Measurements from ENCODE around the gene DNPH1. TPM values are rescaled to one million over a fixed set of nuclear protein-coding genes. Genes with fewer than 3 reads are reported as not detected.

DNPH1 gene
- total and polyA plus RNA-seq, 10 of the 15 experiments (the other 5 are each of a cell fraction or from before 2014, with no cell fraction given): 7.0 to 136 (median 67.7) TPM

Other genes with a start within 250 kb of the DNPH1 start
Only the 7 nearest of the 17 such genes appear.
- gene PTK7, start 153.2 kb downstream of the DNPH1 start, total RNA-seq (2014; rRNA removed): 3.3 and 4.1 TPM in 2 replicates
- gene PTK7, start 153.2 kb downstream of the DNPH1 start, total RNA-seq (2014; rRNA removed; fragmentation: Illumina TruSeq; extraction: Trizol): 2.1 and 2.7 TPM in 2 replicates
- 6.2 TPM in 2 replicates for gene PTK7, start 153.2 kb downstream of the DNPH1 start, total RNA-seq (2021)
- 10.7 and 14.4 TPM in 2 replicates for gene PTK7, start 153.2 kb downstream of the DNPH1 start, polyA plus RNA-seq (2011; rRNA removed)
- gene PTK7, start 153.2 kb downstream of the DNPH1 start, polyA plus RNA-seq (2014; fragmentation: Illumina TruSeq; extraction: Trizol): 2.4 TPM in 2 replicates
- gene PTK7, start 153.2 kb downstream of the DNPH1 start, polyA plus RNA-seq (2014; fragmentation: Nextera tagmentation; extraction: Ambion mirVana): under 1 TPM in 1 of 2 experiments, not detected in 1; 0.18 TPM
- 5.4 and 6.4 TPM in 2 replicates for gene PTK7, start 153.2 kb downstream of the DNPH1 start, polyA plus RNA-seq (2014; rRNA removed)
- gene PTK7, start 153.2 kb downstream of the DNPH1 start, polyA plus RNA-seq (2016; fragmentation: Nextera tagmentation; extraction: Ambion mirVana): 1 to 10 TPM; 3.2 to 5.0 TPM
- 30.5 and 37.3 TPM in 2 replicates for gene SRF, start 58.2 kb downstream of the DNPH1 start, total RNA-seq (2014; rRNA removed)
- 19.8 and 22.9 TPM in 2 replicates for gene SRF, start 58.2 kb downstream of the DNPH1 start, total RNA-seq (2014; rRNA removed; fragmentation: Illumina TruSeq; extraction: Trizol)
- 53.4 and 56.3 TPM in 2 replicates for gene SRF, start 58.2 kb downstream of the DNPH1 start, total RNA-seq (2021)
- gene SRF, start 58.2 kb downstream of the DNPH1 start, polyA plus RNA-seq (2011; rRNA removed): 21.9 and 41.4 TPM in 2 replicates
- 26.8 and 33.5 TPM in 2 replicates for gene SRF, start 58.2 kb downstream of the DNPH1 start, polyA plus RNA-seq (2014; fragmentation: Illumina TruSeq; extraction: Trizol)
- gene SRF, start 58.2 kb downstream of the DNPH1 start, polyA plus RNA-seq (2014; fragmentation: Nextera tagmentation; extraction: Ambion mirVana): 1 to 10 TPM; 4.1 to 8.3 TPM
- gene SRF, start 58.2 kb downstream of the DNPH1 start, polyA plus RNA-seq (2014; rRNA removed): 48.1 and 54.3 TPM in 2 replicates
- gene SRF, start 58.2 kb downstream of the DNPH1 start, polyA plus RNA-seq (2016; fragmentation: Nextera tagmentation; extraction: Ambion mirVana): 1 to 10 TPM; 2.3 to 4.4 TPM
- 22.1 and 27.2 TPM in 2 replicates for gene CUL9, start 47.3 kb downstream of the DNPH1 start, total RNA-seq (2014; rRNA removed)
- 14.2 and 16.4 TPM in 2 replicates for gene CUL9, start 47.3 kb downstream of the DNPH1 start, total RNA-seq (2014; rRNA removed; fragmentation: Illumina TruSeq; extraction: Trizol)
- gene CUL9, start 47.3 kb downstream of the DNPH1 start, total RNA-seq (2021): 36.0 and 42.7 TPM in 2 replicates
- gene CUL9, start 47.3 kb downstream of the DNPH1 start, polyA plus RNA-seq (2011; rRNA removed): 11.0 and 16.2 TPM in 2 replicates
- gene CUL9, start 47.3 kb downstream of the DNPH1 start, polyA plus RNA-seq (2014; fragmentation: Illumina TruSeq; extraction: Trizol): 12.7 and 16.5 TPM in 2 replicates
- 1 to 10 TPM; 1.2 to 3.9 TPM for gene CUL9, start 47.3 kb downstream of the DNPH1 start, polyA plus RNA-seq (2014; fragmentation: Nextera tagmentation; extraction: Ambion mirVana)
- 46.7 and 48.3 TPM in 2 replicates for gene CUL9, start 47.3 kb downstream of the DNPH1 start, polyA plus RNA-seq (2014; rRNA removed)
- gene CUL9, start 47.3 kb downstream of the DNPH1 start, polyA plus RNA-seq (2016; fragmentation: Nextera tagmentation; extraction: Ambion mirVana): 10 to 100 TPM; 17.8 to 19.7 TPM
- gene TTBK1, start 14.0 kb upstream of the DNPH1 start, total RNA-seq (2014; rRNA removed): under 0.01 TPM in 1 of 2 replicates, not detected in the other
- not detected in 2 replicates for gene TTBK1, start 14.0 kb upstream of the DNPH1 start, total RNA-seq (2014; rRNA removed; fragmentation: Illumina TruSeq; extraction: Trizol)
- gene TTBK1, start 14.0 kb upstream of the DNPH1 start, total RNA-seq (2021): not detected in 2 replicates
- gene TTBK1, start 14.0 kb upstream of the DNPH1 start, polyA plus RNA-seq (2011; rRNA removed): 0.09 and 0.27 TPM in 2 replicates
- gene TTBK1, start 14.0 kb upstream of the DNPH1 start, polyA plus RNA-seq (2014; fragmentation: Illumina TruSeq; extraction: Trizol): not detected in 2 replicates
- not detected for gene TTBK1, start 14.0 kb upstream of the DNPH1 start, polyA plus RNA-seq (2014; fragmentation: Nextera tagmentation; extraction: Ambion mirVana)
- 0.05 and 0.06 TPM in 2 replicates for gene TTBK1, start 14.0 kb upstream of the DNPH1 start, polyA plus RNA-seq (2014; rRNA removed)
- not detected for gene TTBK1, start 14.0 kb upstream of the DNPH1 start, polyA plus RNA-seq (2016; fragmentation: Nextera tagmentation; extraction: Ambion mirVana)
- not detected in 2 replicates for gene SLC22A7, start 68.8 kb upstream of the DNPH1 start, total RNA-seq (2014; rRNA removed)
- not detected in 2 replicates for gene SLC22A7, start 68.8 kb upstream of the DNPH1 start, total RNA-seq (2014; rRNA removed; fragmentation: Illumina TruSeq; extraction: Trizol)
- gene SLC22A7, start 68.8 kb upstream of the DNPH1 start, total RNA-seq (2021): 0.31 TPM in 1 of 2 replicates, not detected in the other
- gene SLC22A7, start 68.8 kb upstream of the DNPH1 start, polyA plus RNA-seq (2011; rRNA removed): not detected in 2 replicates
- not detected in 2 replicates for gene SLC22A7, start 68.8 kb upstream of the DNPH1 start, polyA plus RNA-seq (2014; fragmentation: Illumina TruSeq; extraction: Trizol)
- not detected for gene SLC22A7, start 68.8 kb upstream of the DNPH1 start, polyA plus RNA-seq (2014; fragmentation: Nextera tagmentation; extraction: Ambion mirVana)
- gene SLC22A7, start 68.8 kb upstream of the DNPH1 start, polyA plus RNA-seq (2014; rRNA removed): not detected in 2 replicates
- under 1 TPM in 1 of 2 experiments, not detected in 1; 0.08 TPM for gene SLC22A7, start 68.8 kb upstream of the DNPH1 start, polyA plus RNA-seq (2016; fragmentation: Nextera tagmentation; extraction: Ambion mirVana)
- 1.6 and 2.5 TPM in 2 replicates for gene CRIP3, start 79.3 kb upstream of the DNPH1 start, total RNA-seq (2014; rRNA removed)
- gene CRIP3, start 79.3 kb upstream of the DNPH1 start, total RNA-seq (2014; rRNA removed; fragmentation: Illumina TruSeq; extraction: Trizol): 1.7 and 1.8 TPM in 2 replicates
- 1.6 and 2.2 TPM in 2 replicates for gene CRIP3, start 79.3 kb upstream of the DNPH1 start, total RNA-seq (2021)
- gene CRIP3, start 79.3 kb upstream of the DNPH1 start, polyA plus RNA-seq (2011; rRNA removed): 6.4 and 9.2 TPM in 2 replicates
- 1.8 and 2.8 TPM in 2 replicates for gene CRIP3, start 79.3 kb upstream of the DNPH1 start, polyA plus RNA-seq (2014; fragmentation: Illumina TruSeq; extraction: Trizol)
- 1 to 10 TPM; 1.7 to 2.3 TPM for gene CRIP3, start 79.3 kb upstream of the DNPH1 start, polyA plus RNA-seq (2014; fragmentation: Nextera tagmentation; extraction: Ambion mirVana)
- 2.6 and 3.8 TPM in 2 replicates for gene CRIP3, start 79.3 kb upstream of the DNPH1 start, polyA plus RNA-seq (2014; rRNA removed)
- gene CRIP3, start 79.3 kb upstream of the DNPH1 start, polyA plus RNA-seq (2016; fragmentation: Nextera tagmentation; extraction: Ambion mirVana): 1 to 10 TPM; 1.5 to 1.8 TPM
- 15.1 and 16.1 TPM in 2 replicates for gene ZNF318, start 140.2 kb upstream of the DNPH1 start, total RNA-seq (2014; rRNA removed)
- gene ZNF318, start 140.2 kb upstream of the DNPH1 start, total RNA-seq (2014; rRNA removed; fragmentation: Illumina TruSeq; extraction: Trizol): 12.3 and 13.0 TPM in 2 replicates
- gene ZNF318, start 140.2 kb upstream of the DNPH1 start, total RNA-seq (2021): 27.9 and 29.3 TPM in 2 replicates
- gene ZNF318, start 140.2 kb upstream of the DNPH1 start, polyA plus RNA-seq (2011; rRNA removed): 79.8 and 83.9 TPM in 2 replicates
- gene ZNF318, start 140.2 kb upstream of the DNPH1 start, polyA plus RNA-seq (2014; fragmentation: Illumina TruSeq; extraction: Trizol): 23.8 and 28.7 TPM in 2 replicates
- 1 to 10 TPM; 4.8 to 6.3 TPM for gene ZNF318, start 140.2 kb upstream of the DNPH1 start, polyA plus RNA-seq (2014; fragmentation: Nextera tagmentation; extraction: Ambion mirVana)
- gene ZNF318, start 140.2 kb upstream of the DNPH1 start, polyA plus RNA-seq (2014; rRNA removed): 16.1 and 16.6 TPM in 2 replicates
- 10 to 100 TPM in 1 of 2 experiments, 1 to 10 TPM in 1; 3.4 to 11.1 TPM for gene ZNF318, start 140.2 kb upstream of the DNPH1 start, polyA plus RNA-seq (2016; fragmentation: Nextera tagmentation; extraction: Ambion mirVana)